Astrocyte (in vitro differentiated cells and primary cell): ENCODE results near the gene TSPAN19. TPM values are rescaled to one million over a fixed set of nuclear protein-coding genes. Genes with fewer than 3 reads are reported as not detected.

Experiments
- DNase-seq: peaks from one replicate; pipeline ENCODE4 v3.0.0-alpha.2; 2010; ENCODE audit warnings: low read depth
- FAIRE-seq: peaks from 2 replicates; lab custom pipeline; 2011; peaks lifted over from hg19 to GRCh38; lab: Jason Lieb, UNC
- H2AFZ ChIP-seq: 2 replicates; pipeline ENCODE4 v1.6.0; 2012; ENCODE audit warnings: low read depth, low read length, inconsistent platforms
- H3K27ac ChIP-seq: 2 replicates; pipeline ENCODE4 v1.5.1; 2011; ENCODE audit warnings: low read depth, low read length, inconsistent platforms
- H3K27me3 ChIP-seq: 2 replicates; pipeline ENCODE4 v1.6.0; 2011; ENCODE audit warnings: low read length, inconsistent platforms; ENCODE audit not compliant: insufficient read depth
- H3K36me3 ChIP-seq: 2 replicates; pipeline ENCODE4 v1.5.1; 2011; ENCODE audit warnings: low read length, inconsistent platforms; ENCODE audit not compliant: insufficient read depth
- H3K4me1 ChIP-seq: 2 replicates; pipeline ENCODE4 v1.5.1; 2011; ENCODE audit warnings: low read length, inconsistent platforms; ENCODE audit not compliant: insufficient read depth
- H3K4me2 ChIP-seq: 2 replicates; pipeline ENCODE4 v1.6.0; 2012; ENCODE audit warnings: low read length, inconsistent platforms
- H3K4me3 ChIP-seq: 2 replicates; pipeline ENCODE4 v1.5.1; 2011; ENCODE audit warnings: low read depth, mild to moderate bottlenecking, low read length, inconsistent platforms; ENCODE audit not compliant: insufficient read depth
- H3K79me2 ChIP-seq: 2 replicates; pipeline ENCODE4 v1.6.0; 2012; ENCODE audit warnings: mild to moderate bottlenecking, low read length, inconsistent platforms; ENCODE audit not compliant: insufficient read depth
- H3K9ac ChIP-seq: 2 replicates; pipeline ENCODE4 v1.6.0; 2012; ENCODE audit warnings: mild to moderate bottlenecking, low read length, inconsistent platforms
- H3K9me3 ChIP-seq: 2 replicates; pipeline ENCODE4 v1.5.1; 2012; ENCODE audit warnings: low read depth, mild to moderate bottlenecking, low read length, inconsistent platforms; ENCODE audit not compliant: insufficient read depth
- H4K20me1 ChIP-seq: 2 replicates; pipeline ENCODE4 v1.6.0; 2012; ENCODE audit warnings: low read length, inconsistent platforms; ENCODE audit not compliant: insufficient read depth
- H3K27ac Mint-ChIP-seq: one replicate; pipeline ENCODE4 v1.8.0; 2021; ENCODE audit warnings: mild to moderate bottlenecking, mixed read lengths; ENCODE audit not compliant: unreplicated experiment
- H3K27me3 Mint-ChIP-seq: one replicate; pipeline ENCODE4 v1.8.0; 2021; ENCODE audit warnings: low read depth, mixed read lengths; ENCODE audit not compliant: unreplicated experiment
- H3K36me3 Mint-ChIP-seq: one replicate; pipeline ENCODE4 v1.8.0; 2021; ENCODE audit warnings: low read depth, mixed read lengths; ENCODE audit not compliant: unreplicated experiment
- H3K4me1 Mint-ChIP-seq: one replicate; pipeline ENCODE4 v1.8.0; 2021; ENCODE audit warnings: low read depth, mixed read lengths; ENCODE audit not compliant: unreplicated experiment
- H3K4me3 Mint-ChIP-seq: one replicate; pipeline ENCODE4 v1.8.0; 2021; ENCODE audit warnings: mild to moderate bottlenecking, moderate library complexity, mixed read lengths; ENCODE audit not compliant: unreplicated experiment
- H3K9me3 Mint-ChIP-seq: one replicate; pipeline ENCODE4 v1.8.0; 2021; ENCODE audit warnings: mild to moderate bottlenecking, mixed read lengths; ENCODE audit not compliant: unreplicated experiment
- EZH2 ChIP-seq: IDR thresholded peaks from 2 replicates; pipeline ENCODE4 v1.6.1; 2012; ENCODE audit warnings: mild to moderate bottlenecking, low read length, inconsistent platforms; ENCODE audit not compliant: insufficient read depth
- total RNA-seq: library from RNA; stranded (reverse); gene quantifications from 2 replicates; pipeline ENCODE4 v1.2.1, GENCODE V29; 2021
- TF ChIP-seq, protein P1 (sequence below): IDR thresholded peaks from 2 replicates; pipeline ENCODE4 v1.5.1; 2011; ENCODE audit warnings: low read depth, mild to moderate bottlenecking, inconsistent platforms, low read length, moderate library complexity; ENCODE audit not compliant: insufficient read depth

Gene TSPAN19
- total RNA-seq, 1 donor from 2014 or later: not detected

DNA sequence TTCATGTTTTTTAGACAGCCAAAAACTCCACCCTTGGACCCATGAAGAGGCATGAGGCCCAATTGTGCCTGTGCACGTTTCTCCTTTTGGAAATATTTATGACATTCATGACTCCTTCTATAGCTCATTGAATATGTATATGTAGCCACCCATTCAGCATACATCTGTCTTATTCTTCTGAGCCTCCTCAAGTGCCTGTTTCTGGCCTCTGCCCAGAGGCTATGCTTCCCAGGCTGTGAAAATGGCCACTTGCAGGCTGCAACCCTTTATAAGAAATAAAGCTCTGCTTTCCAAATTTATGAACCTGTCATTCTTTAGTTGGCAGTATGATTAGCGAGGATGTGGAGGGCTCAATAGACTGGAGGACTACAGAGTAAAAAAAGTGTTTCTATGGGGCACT, 35.3 kb downstream of the TSPAN19 start:
- Mint-ChIP-seq H3K9me3 (peaks cover 1% of the 10 kb centered on the region), H3K27me3 (no peaks in the 10 kb centered on the region), H3K4me3 (no peak overlapping the region), H3K36me3 (no peaks in the 10 kb centered on the region), H3K27ac (no peak overlapping the region), H3K4me1 (peaks cover 2% of the 10 kb centered on the region)
- Histone ChIP-seq H3K9ac (no peak overlapping the region), H3K4me1 (no peaks in the 10 kb centered on the region), H3K36me3 (no peaks in the 10 kb centered on the region), H2AFZ (no peak overlapping the region), H3K4me2 (no peak overlapping the region), H3K4me3 (no peak overlapping the region), H3K9me3 (no peaks in the 10 kb centered on the region), H3K27ac (no peak overlapping the region), H3K79me2 (no peaks in the 10 kb centered on the region), H4K20me1 (no peaks in the 10 kb centered on the region), H3K27me3 (no peaks in the 10 kb centered on the region)
- TF ChIP-seq EZH2: no peak
- TF ChIP-seq, protein P1, sequence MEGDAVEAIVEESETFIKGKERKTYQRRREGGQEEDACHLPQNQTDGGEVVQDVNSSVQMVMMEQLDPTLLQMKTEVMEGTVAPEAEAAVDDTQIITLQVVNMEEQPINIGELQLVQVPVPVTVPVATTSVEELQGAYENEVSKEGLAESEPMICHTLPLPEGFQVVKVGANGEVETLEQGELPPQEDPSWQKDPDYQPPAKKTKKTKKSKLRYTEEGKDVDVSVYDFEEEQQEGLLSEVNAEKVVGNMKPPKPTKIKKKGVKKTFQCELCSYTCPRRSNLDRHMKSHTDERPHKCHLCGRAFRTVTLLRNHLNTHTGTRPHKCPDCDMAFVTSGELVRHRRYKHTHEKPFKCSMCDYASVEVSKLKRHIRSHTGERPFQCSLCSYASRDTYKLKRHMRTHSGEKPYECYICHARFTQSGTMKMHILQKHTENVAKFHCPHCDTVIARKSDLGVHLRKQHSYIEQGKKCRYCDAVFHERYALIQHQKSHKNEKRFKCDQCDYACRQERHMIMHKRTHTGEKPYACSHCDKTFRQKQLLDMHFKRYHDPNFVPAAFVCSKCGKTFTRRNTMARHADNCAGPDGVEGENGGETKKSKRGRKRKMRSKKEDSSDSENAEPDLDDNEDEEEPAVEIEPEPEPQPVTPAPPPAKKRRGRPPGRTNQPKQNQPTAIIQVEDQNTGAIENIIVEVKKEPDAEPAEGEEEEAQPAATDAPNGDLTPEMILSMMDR: no peak
- FAIRE-seq: no peak
- DNase-seq: no peak

DNA sequence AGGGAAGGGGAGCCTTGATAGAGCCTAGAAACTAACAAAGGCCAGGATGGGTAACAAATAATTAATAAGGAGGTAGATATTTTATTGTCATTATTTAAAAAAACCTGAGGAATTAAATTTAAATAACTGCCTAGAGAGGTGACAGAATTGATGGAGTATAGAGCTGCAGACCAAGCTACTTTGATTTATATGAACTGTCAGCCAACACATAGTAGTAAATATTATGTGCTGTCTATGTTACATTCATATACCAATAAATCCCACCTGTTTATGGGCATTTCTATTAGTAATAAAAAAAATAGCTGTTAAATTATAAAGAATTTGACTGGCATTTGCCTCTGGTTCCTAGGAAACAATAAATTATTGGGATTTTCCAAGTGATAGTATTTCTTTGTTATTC, 37.7 kb downstream of the TSPAN19 start:
- no peak for TF ChIP-seq EZH2
- TF ChIP-seq, protein P1: no peak
- H3K4me1 Mint-ChIP-seq: peaks cover 2% of the 10 kb centered on the region
- FAIRE-seq (no peak), DNase-seq (no peak)
- H3K27ac ChIP-seq: no peak overlapping the region
- peaks cover 1% of the 10 kb centered on the region for H3K9me3 Mint-ChIP-seq
- H3K79me2 ChIP-seq: no peaks in the 10 kb centered on the region
- H3K27me3 Mint-ChIP-seq: no peaks in the 10 kb centered on the region
- H3K4me2 ChIP-seq: no peak overlapping the region
- H3K27ac Mint-ChIP-seq: no peak overlapping the region
- no peaks in the 10 kb centered on the region for H3K9me3 ChIP-seq
- H2AFZ ChIP-seq: no peak overlapping the region
- H3K4me3 Mint-ChIP-seq: no peak overlapping the region
- H3K27me3 ChIP-seq: no peaks in the 10 kb centered on the region
- no peaks in the 10 kb centered on the region for H3K4me1 ChIP-seq
- no peak overlapping the region for H3K4me3 ChIP-seq
- no peaks in the 10 kb centered on the region for H3K36me3 Mint-ChIP-seq
- H3K9ac ChIP-seq: no peak overlapping the region
- H3K36me3 ChIP-seq: no peaks in the 10 kb centered on the region
- no peaks in the 10 kb centered on the region for H4K20me1 ChIP-seq

- H3K4me1 ChIP-seq: no peaks in the 10 kb centered on the region
- no peak overlapping the region for H3K4me3 ChIP-seq
- Mint-ChIP-seq H3K4me3 (no peak overlapping the region), H3K27ac (no peak overlapping the region), H3K36me3 (no peaks in the 10 kb centered on the region), H3K9me3 (no peaks in the 10 kb centered on the region), H3K4me1 (peaks cover 2% of the 10 kb centered on the region), H3K27me3 (no peaks in the 10 kb centered on the region)
- TF ChIP-seq, protein P1: no peak
- no peak for TF ChIP-seq EZH2
- FAIRE-seq (no peak), DNase-seq (no peak)
- no peaks in the 10 kb centered on the region for H3K9me3 ChIP-seq
- no peak overlapping the region for H2AFZ ChIP-seq
- H3K27ac ChIP-seq: no peak overlapping the region
- H4K20me1 ChIP-seq: no peaks in the 10 kb centered on the region
- no peak overlapping the region for H3K9ac ChIP-seq
- H3K4me2 ChIP-seq: no peak overlapping the region
- H3K36me3 ChIP-seq: no peaks in the 10 kb centered on the region
- H3K79me2 ChIP-seq: no peaks in the 10 kb centered on the region
- no peaks in the 10 kb centered on the region for H3K27me3 ChIP-seq
Observed at GRCh38 chr12:84996759-84997158, 39.3 kb downstream of the TSPAN19 start.
